HepG2 (cell line): ENCODE measurements around the gene MVP. TPM values are rescaled to one million over a fixed set of nuclear protein-coding genes. Genes with fewer than 3 reads are reported as not detected.
"Not testable (repeated sequence)": the region's sequence is repeated elsewhere in the genome, so short reads cannot be mapped to it uniquely, and the experiment has no call there.

Source experiments
- ATAC-seq: fragments of 200-7000 bp; cut with Tn5 transposase; 3 replicates; pipeline ENCODE4 v1.9.1; 2020; ENCODE audit warnings: mild to moderate bottlenecking, moderate library complexity
- BruUV-seq: library from RNA; stranded (reverse); fragments of 400-500 nt; replicated peaks from 2 replicates; lab custom pipeline; 2021; lab: Mats Ljungman, UMichigan
- CTCF ChIA-PET: fragments of 300-600 bp; formaldehyde crosslinking; extraction: SDS; loops from one replicate; lab custom pipeline; 2021; ENCODE audit warnings: low total read pairs, inconsistent platforms, low intra/inter-chr PET ratio; lab: Yijun Ruan, JAX
- POLR2A ChIA-PET: fragments of 350-600 bp; sonication (Branson Sonifier 250); formaldehyde crosslinking; loops from one replicate; lab custom pipeline; 2020; ENCODE audit warnings: antibody characterized with exemption, inconsistent platforms; lab: Yijun Ruan, JAX
- DNase-seq: peaks from one replicate; pipeline ENCODE4 v3.0.0-alpha.2; 2015; ENCODE audit warnings: low spot score
- FAIRE-seq: peaks from 3 replicates; lab custom pipeline; 2011; peaks lifted over from hg19 to GRCh38; lab: Jason Lieb, UNC
- H2AFZ ChIP-seq: one replicate; pipeline ENCODE4 v1.6.1; 2011; ENCODE audit warnings: low read length, inconsistent platforms
- H3K27ac ChIP-seq: fragments of 300-600 bp; 3 replicates; pipeline ENCODE4 v1.8.0; 2011; ENCODE audit warnings: mixed run types, mild to moderate bottlenecking, mixed read lengths, low read length, inconsistent platforms; ENCODE audit not compliant: insufficient read depth; ENCODE audit errors: extremely low read length
- H3K27me3 ChIP-seq, 2 experiments: fragments of 200-600 bp in 1 of 2; 2 replicates in 1 of 2; 3 replicates in 1 of 2; pipeline versions ENCODE4 v1.6.0 to v1.8.0; 2011; ENCODE audit warnings: low read length in 2 of 2, mild to moderate bottlenecking in 2 of 2, moderate library complexity in 2 of 2, inconsistent platforms in 1 of 2; ENCODE audit not compliant: insufficient read depth in 2 of 2, control insufficient read depth in 1 of 2
- H3K36me3 ChIP-seq, 2 experiments: fragments of 200-600 bp in 1 of 2; replicated peaks in 1 of 2; 2 replicates in 1 of 2; 3 replicates in 1 of 2; pipeline versions ENCODE4 v1.5.1 to v1.8.0; 2011; ENCODE audit warnings: low read length in 2 of 2, inconsistent platforms in 1 of 2; ENCODE audit not compliant: insufficient read depth in 2 of 2, control insufficient read depth in 1 of 2
- H3K4me1 ChIP-seq: 2 replicates; pipeline ENCODE4 v1.5.1; 2012; ENCODE audit warnings: low read length, inconsistent platforms; ENCODE audit not compliant: insufficient read depth
- H3K4me2 ChIP-seq: 2 replicates; pipeline ENCODE4 v1.6.0; 2011; ENCODE audit warnings: low read depth, low read length, inconsistent platforms
- H3K4me3 ChIP-seq, 3 experiments: fragments of 200-600 bp in 1 of 3; sonication (generic), shearing (Covaris generic) in 1 of 3; replicated peaks in 1 of 3; 2 replicates each; pipeline ENCODE4 v1.5.1; 2011 to 2016; ENCODE audit warnings: low read length in 3 of 3, inconsistent platforms in 2 of 3, low read depth in 2 of 3, mild to moderate bottlenecking in 2 of 3, control low read depth in 1 of 3, mixed read lengths in 1 of 3; ENCODE audit not compliant: insufficient read depth in 1 of 3
- H3K79me2 ChIP-seq: one replicate; pipeline ENCODE4 v1.6.1; 2011; ENCODE audit warnings: low read length, inconsistent platforms; ENCODE audit not compliant: insufficient read depth
- H3K9ac ChIP-seq: 2 replicates; pipeline ENCODE4 v1.6.0; 2011; ENCODE audit warnings: mild to moderate bottlenecking, low read depth, low read length, inconsistent platforms; ENCODE audit not compliant: insufficient read depth
- H3K9me3 ChIP-seq: 2 replicates; pipeline ENCODE4 v1.5.1; 2012; ENCODE audit warnings: mild to moderate bottlenecking, low read length
- H4K20me1 ChIP-seq: 2 replicates; pipeline ENCODE4 v1.6.0; 2011; ENCODE audit warnings: inconsistent platforms, mild to moderate bottlenecking, low read length, moderate library complexity; ENCODE audit not compliant: insufficient read depth
- ZBTB38 ChIP-seq: sonication (generic); formaldehyde crosslinking; IDR thresholded peaks from 2 replicates; pipeline ENCODE4 v1.5.1; 2020; ENCODE audit warnings: mild to moderate bottlenecking, missing genetic modification reagents
- WGBS: methylation state at CpG from one replicate; pipeline ENCODE4 v1.1.6; 2017; ENCODE audit warnings: low lambda C conversion rate; 5-methylcytosine and 5-hydroxymethylcytosine counted together
- in situ Hi-C: cut with HindIII; loops from 2 replicates; pipeline ENCODE4 v1.10.0; 2017; ENCODE audit warnings: low pct_unique_long_range_greater_than_20kb; ENCODE audit not compliant: extremely low pct_ligation_motif_present
- intact Hi-C: fragments of 100-400 bp; cut with micrococcal nuclease; formaldehyde crosslinking; loops from one replicate; pipeline ENCODE4 v1.10.0; 2022; ENCODE audit not compliant: unreplicated experiment
- polyA plus RNA-seq, 8 experiments: library from polyadenylated mRNA; depleted of rRNA in 3 of 8; stranded (reverse) in 7 of 8; unstranded in 1 of 8; fragments of >200 nt; fragmentation: Illumina TruSeq in 4 of 8; extraction: Trizol in 4 of 8; gene quantifications; 2 replicates each; pipeline versions ENCODE4 v1.2.1 to v1.2.3, GENCODE V29; 2011 to 2016; ENCODE audit warnings: low read depth in 4 of 8, missing spikeins in 1 of 8, mixed read lengths in 1 of 8; ENCODE audit not compliant: insufficient read depth in 1 of 8
- total RNA-seq, 5 experiments: library from RNA; depleted of rRNA; stranded (reverse); fragments of >200 nt; fragmentation: Illumina TruSeq; extraction: Trizol; gene quantifications; 2 replicates each; pipeline ENCODE4 v1.2.3, GENCODE V29; 2016; ENCODE audit warnings: low read depth in 1 of 5
- TF ChIP-seq, protein P1 (sequence below): sonication (generic); formaldehyde crosslinking; IDR thresholded peaks from 2 replicates; pipeline ENCODE4 v1.5.1; 2020; ENCODE audit warnings: mild to moderate bottlenecking, missing genetic modification reagents, moderate library complexity
- TF ChIP-seq, protein P2 (sequence below): sonication (generic); formaldehyde crosslinking; IDR thresholded peaks from 2 replicates; pipeline ENCODE4 v1.9.0; 2022; ENCODE audit warnings: missing genetic modification reagents, mild to moderate bottlenecking, borderline replicate concordance
- TF ChIP-seq, protein P3 (sequence below): sonication (generic); formaldehyde crosslinking; IDR thresholded peaks from 2 replicates; pipeline ENCODE4 v1.4.0; 2020; ENCODE audit warnings: missing genetic modification reagents

MVP gene
- total and polyA plus RNA-seq, 2 of the 13 experiments (the other 11 are each of a cell fraction or from before 2014, with no cell fraction given): 22.9 to 43.5 TPM

DNA sequence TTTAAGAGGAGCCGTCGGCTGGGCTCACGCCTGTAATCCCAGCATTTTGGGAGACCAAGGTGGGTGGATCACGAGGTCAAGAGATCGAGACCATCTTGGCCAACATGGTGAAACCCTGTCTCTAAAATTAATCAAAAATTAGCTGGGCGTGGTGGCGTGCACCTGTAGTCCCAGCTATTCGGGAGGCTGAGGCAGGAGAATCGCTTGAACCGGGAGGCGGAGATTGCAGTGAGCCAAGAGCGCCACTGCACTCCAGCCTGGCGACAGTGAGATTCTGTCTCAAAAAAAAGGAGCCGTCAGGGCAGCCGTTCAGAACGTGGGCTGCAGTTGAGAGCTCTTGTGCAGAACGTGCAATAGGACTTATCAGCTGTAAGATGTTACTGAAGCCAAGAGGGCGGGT is 27.1 kb upstream of the MVP start:
- in situ Hi-C loops, DNase-seq, ATAC-seq, H4K20me1 ChIP-seq, H2AFZ ChIP-seq, FAIRE-seq, CTCF ChIA-PET, H3K27ac ChIP-seq, H3K9me3 ChIP-seq, H3K9ac ChIP-seq, BruUV-seq, H3K27me3 ChIP-seq: not testable (repeated sequence)
- intact Hi-C loops: loop anchor here (5.0 kb wide), 1 partner anchor 56 kb away; no protein-coding TSS in a partner anchor
- POLR2A ChIA-PET: interaction anchor here (2.3 to 4.0 kb wide), 3 partner anchors 11 to 23 kb away, joined by 11 to 36 read pairs (median 14); partner anchors contain the start of genes MAZ and PAGR1
- Histone ChIP-seq H3K4me2 (peak overlapping the region; percentile 92), H3K79me2 (peaks cover 64% of the 10 kb centered on the region), H3K36me3 (peaks cover 12 to 28% of the 10 kb centered on the region in 2 experiments), H3K4me3 (peak overlapping the region in 1 of 3 experiments; percentile 97; a peak in 1 of 6 replicates), H3K4me1 (peaks cover 50% of the 10 kb centered on the region)
- WGBS: 95% methylated on average over 18 of the region's 18 CpGs
- TF ChIP-seq, protein P1, sequence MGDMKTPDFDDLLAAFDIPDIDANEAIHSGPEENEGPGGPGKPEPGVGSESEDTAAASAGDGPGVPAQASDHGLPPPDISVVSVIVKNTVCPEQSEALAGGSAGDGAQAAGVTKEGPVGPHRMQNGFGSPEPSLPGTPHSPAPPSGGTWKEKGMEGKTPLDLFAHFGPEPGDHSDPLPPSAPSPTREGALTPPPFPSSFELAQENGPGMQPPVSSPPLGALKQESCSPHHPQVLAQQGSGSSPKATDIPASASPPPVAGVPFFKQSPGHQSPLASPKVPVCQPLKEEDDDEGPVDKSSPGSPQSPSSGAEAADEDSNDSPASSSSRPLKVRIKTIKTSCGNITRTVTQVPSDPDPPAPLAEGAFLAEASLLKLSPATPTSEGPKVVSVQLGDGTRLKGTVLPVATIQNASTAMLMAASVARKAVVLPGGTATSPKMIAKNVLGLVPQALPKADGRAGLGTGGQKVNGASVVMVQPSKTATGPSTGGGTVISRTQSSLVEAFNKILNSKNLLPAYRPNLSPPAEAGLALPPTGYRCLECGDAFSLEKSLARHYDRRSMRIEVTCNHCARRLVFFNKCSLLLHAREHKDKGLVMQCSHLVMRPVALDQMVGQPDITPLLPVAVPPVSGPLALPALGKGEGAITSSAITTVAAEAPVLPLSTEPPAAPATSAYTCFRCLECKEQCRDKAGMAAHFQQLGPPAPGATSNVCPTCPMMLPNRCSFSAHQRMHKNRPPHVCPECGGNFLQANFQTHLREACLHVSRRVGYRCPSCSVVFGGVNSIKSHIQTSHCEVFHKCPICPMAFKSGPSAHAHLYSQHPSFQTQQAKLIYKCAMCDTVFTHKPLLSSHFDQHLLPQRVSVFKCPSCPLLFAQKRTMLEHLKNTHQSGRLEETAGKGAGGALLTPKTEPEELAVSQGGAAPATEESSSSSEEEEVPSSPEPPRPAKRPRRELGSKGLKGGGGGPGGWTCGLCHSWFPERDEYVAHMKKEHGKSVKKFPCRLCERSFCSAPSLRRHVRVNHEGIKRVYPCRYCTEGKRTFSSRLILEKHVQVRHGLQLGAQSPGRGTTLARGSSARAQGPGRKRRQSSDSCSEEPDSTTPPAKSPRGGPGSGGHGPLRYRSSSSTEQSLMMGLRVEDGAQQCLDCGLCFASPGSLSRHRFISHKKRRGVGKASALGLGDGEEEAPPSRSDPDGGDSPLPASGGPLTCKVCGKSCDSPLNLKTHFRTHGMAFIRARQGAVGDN (CRISPR knock-in tag): peak; percentile 24; the same call in 1 of the 2 replicates
- TF ChIP-seq ZBTB38 (CRISPR knock-in tag): peak; percentile 70; the same call in 1 of the 2 replicates
- TF ChIP-seq, protein P2, sequence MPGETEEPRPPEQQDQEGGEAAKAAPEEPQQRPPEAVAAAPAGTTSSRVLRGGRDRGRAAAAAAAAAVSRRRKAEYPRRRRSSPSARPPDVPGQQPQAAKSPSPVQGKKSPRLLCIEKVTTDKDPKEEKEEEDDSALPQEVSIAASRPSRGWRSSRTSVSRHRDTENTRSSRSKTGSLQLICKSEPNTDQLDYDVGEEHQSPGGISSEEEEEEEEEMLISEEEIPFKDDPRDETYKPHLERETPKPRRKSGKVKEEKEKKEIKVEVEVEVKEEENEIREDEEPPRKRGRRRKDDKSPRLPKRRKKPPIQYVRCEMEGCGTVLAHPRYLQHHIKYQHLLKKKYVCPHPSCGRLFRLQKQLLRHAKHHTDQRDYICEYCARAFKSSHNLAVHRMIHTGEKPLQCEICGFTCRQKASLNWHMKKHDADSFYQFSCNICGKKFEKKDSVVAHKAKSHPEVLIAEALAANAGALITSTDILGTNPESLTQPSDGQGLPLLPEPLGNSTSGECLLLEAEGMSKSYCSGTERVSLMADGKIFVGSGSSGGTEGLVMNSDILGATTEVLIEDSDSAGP (CRISPR knock-in tag): peak; percentile 54; the same call in 1 of the 2 replicates
- TF ChIP-seq, protein P3, sequence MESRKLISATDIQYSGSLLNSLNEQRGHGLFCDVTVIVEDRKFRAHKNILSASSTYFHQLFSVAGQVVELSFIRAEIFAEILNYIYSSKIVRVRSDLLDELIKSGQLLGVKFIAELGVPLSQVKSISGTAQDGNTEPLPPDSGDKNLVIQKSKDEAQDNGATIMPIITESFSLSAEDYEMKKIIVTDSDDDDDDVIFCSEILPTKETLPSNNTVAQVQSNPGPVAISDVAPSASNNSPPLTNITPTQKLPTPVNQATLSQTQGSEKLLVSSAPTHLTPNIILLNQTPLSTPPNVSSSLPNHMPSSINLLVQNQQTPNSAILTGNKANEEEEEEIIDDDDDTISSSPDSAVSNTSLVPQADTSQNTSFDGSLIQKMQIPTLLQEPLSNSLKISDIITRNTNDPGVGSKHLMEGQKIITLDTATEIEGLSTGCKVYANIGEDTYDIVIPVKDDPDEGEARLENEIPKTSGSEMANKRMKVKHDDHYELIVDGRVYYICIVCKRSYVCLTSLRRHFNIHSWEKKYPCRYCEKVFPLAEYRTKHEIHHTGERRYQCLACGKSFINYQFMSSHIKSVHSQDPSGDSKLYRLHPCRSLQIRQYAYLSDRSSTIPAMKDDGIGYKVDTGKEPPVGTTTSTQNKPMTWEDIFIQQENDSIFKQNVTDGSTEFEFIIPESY (CRISPR knock-in tag): peak; percentile 54; the same call in 1 of the 2 replicates
